AG09309 (cell line): ENCODE results near the gene TRAPPC12.
A peak's percentile ranks its signal among the peaks of the same experiment; 100 is the strongest.
"Not testable (repeated sequence)": the region's sequence is repeated elsewhere in the genome, so short reads cannot be mapped to it uniquely, and the experiment has no call there.

Experiments used
- DNase-seq: peaks from one replicate; pipeline ENCODE4 v3.0.0-alpha.2; 2010; ENCODE audit warnings: low read depth
- H3K4me3 ChIP-seq: 2 replicates; pipeline ENCODE4 v1.5.1; 2011; ENCODE audit warnings: mild to moderate bottlenecking, low read depth, low read length, moderate library complexity; ENCODE audit not compliant: control insufficient read depth
- CTCF ChIP-seq: IDR thresholded peaks from 2 replicates; pipeline ENCODE4 v1.5.1; 2011; ENCODE audit warnings: mild to moderate bottlenecking, low read depth, low read length, inconsistent platforms; ENCODE audit not compliant: insufficient read depth, control insufficient read depth; ENCODE audit errors: missing control alignments

The TRAPPC12 gene

GRCh38 chr2:3492951-3493614, 113.6 kb downstream of the TRAPPC12 start:
- H3K4me3 ChIP-seq = peak overlapping the region; percentile 22
- peak; percentile 62 for DNase-seq
- no peak for TF ChIP-seq CTCF

DNA sequence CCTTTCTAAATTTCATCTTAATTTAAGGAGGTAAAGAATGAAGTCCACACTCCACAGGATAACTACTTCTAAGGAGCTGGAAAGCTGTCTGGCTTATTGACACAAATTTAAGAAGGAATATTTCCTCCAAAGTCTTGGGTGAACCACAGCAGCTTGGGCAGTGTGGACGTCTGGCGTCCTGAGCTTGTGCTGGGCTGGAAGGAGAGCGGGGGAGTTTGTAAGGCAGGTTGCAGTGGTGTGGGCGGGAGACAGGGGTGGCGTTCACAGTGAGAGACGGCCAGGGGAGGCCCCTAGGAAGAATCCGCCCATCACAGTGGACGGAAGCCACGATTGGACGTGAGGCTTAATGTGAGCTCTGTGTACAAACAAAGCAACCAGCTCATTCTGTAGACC, 114.1 kb downstream of the TRAPPC12 start:
- peak overlapping the region; percentile 22 for H3K4me3 ChIP-seq
- TF ChIP-seq CTCF = no peak
- DNase-seq = no peak

DNA sequence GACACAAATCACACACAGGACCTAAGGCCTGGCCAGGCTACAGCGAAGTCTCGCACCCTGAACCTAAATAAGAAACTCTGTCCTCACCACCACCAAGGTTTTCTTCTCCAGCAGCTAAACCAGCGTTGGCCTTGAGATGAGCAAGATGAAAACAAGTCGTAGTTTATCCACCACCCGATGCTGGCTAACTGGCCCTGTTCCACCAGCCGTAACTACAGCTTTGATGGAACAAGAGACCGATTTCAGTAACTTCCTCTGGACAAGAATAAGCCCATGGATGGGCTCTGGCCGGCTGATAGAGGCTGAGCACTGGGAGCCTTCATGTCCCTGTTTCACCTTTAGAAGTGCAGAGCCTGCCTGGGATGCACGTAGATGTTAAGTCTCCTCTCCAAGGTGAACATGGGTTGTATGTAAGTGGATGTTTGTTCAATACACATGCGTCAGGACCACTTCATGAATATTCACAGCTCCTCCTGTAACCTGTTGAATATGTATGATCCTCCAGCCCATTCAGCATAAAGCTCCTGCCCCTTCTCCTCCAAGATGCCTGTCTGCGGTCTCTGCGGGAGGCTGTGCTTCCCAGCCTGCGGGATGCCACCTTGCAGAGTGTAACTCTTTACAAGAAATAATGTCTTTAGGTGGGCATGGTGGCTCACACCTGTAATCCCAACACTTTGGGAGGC, 115.6 kb downstream of the TRAPPC12 start:
- H3K4me3 ChIP-seq = no peak overlapping the region
- no peak for TF ChIP-seq CTCF
- DNase-seq = no peak

DNA sequence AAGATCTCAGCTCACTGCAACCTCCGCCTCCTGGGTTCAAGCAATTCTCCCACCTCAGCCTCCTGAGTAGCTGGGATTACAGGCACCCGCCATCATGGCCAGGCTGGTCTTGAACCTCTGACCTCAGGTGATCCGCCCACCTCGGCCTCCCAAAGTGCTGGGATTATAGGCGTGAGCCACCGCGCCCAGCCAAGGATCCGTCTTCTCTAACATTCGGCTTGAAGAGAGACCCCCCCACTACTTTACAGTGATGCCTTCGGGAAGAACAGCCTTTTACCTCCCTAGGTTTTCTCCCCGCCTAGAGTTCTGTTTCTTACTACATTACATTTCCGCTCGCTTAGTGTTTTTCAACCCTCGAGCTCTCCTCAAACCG, 117.2 kb downstream of the TRAPPC12 start:
- not testable (repeated sequence) for H3K4me3 ChIP-seq, DNase-seq

DNA sequence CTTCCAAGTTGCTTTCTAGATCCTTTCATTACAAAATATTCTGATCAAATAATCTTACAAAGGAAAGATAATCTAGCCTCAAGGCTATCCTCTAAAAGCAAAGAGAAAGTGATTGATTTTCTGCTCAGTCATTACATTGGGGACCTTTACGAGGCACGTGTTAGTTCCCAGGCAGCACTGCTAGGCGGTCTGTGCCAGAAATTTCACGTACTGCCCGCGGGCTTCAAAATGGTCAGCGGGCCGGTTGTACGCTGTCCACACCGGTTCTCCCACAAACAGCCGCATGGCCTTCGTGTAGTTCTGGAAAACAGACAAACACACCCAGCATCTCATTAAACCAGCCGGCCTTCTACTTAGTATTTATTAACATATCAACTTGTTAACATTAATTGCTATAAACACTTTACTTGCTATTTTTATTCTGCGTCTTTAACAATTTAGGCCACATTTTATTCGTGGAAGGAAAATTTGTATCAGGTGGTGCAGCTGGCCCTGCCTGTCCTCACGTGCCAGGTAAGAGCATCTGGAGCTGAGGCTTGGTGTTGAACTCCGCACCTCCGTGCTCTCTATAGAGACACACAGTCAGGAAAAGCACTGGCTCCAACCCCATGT, 119.4 kb downstream of the TRAPPC12 start:
- no peak for TF ChIP-seq CTCF
- no peak overlapping the region for H3K4me3 ChIP-seq
- no peak for DNase-seq

- TF ChIP-seq CTCF = no peak
- no peak for DNase-seq
- H3K4me3 ChIP-seq = no peak overlapping the region
These were observed 120.9 kb downstream of the TRAPPC12 start for GRCh38 chr2:3500326-3500899.

- no peak for TF ChIP-seq CTCF
- no peak overlapping the region for H3K4me3 ChIP-seq
- DNase-seq = no peak
These were observed 123.6 kb downstream of the TRAPPC12 start for GRCh38 chr2:3503046-3503445.
